Measurements from ENCODE around the gene ME2. TPM values are rescaled to one million over a fixed set of nuclear protein-coding genes. Genes with fewer than 3 reads are reported as not detected.
"Not testable (repeated sequence)": the region's sequence is repeated elsewhere in the genome, so short reads cannot be mapped to it uniquely, and the experiment has no call there.

ME2 gene
- total RNA-seq, 1 experiment from 2014 or later: 49.0 TPM

- Histone ChIP-seq H3K4me2 (ENCODE audit: low read length) (peak overlapping the region; percentile 85), H3K9me2 (ENCODE audit: insufficient read depth) (no peaks in the 10 kb centered on the region), H3K4me3 (replicated peaks in 1 of 2; ENCODE audit: low read depth in 1 of 2, low read length in 2 of 2) (peak overlapping the region; percentile 72 to 73), H4K20me1 (ENCODE audit: insufficient read depth) (no peaks in the 10 kb centered on the region), H2AFZ (ENCODE audit: low read depth, low read length, poor library complexity, severe bottlenecking) (no peak overlapping the region), H3K79me2 (ENCODE audit: insufficient read depth, low read length) (peaks cover 54% of the 10 kb centered on the region), H3K27ac (ENCODE audit: low read depth, low read length) (peak overlapping the region; percentile 81; the same call in 1 of the 2 replicates), H3K27me3 (ENCODE audit: insufficient read depth, low read length) (no peaks in the 10 kb centered on the region), H3K9ac (ENCODE audit: low read length) (peak overlapping the region; percentile 73), H3K36me3 (ENCODE audit: control insufficient read depth in 1 of 2, insufficient read depth in 2 of 2, low read length in 2 of 2) (no peaks in the 10 kb centered on the region), H3K9me3 (ENCODE audit: control insufficient read depth in 1 of 2, insufficient read depth in 1 of 2, low read depth in 1 of 2, low read length in 2 of 2) (no peaks in the 10 kb centered on the region), H3K4me1 (ENCODE audit: control insufficient read depth in 1 of 2, insufficient read depth in 2 of 2, low read length in 2 of 2) (peaks cover 10 to 24% of the 10 kb centered on the region in 2 experiments)
- POLR2A ChIA-PET: no interaction called here
- no peak for ATAC-seq
- TSS peak; percentile 59 for BruUV-seq (replicated peaks)
- no peak for DNase-seq (ENCODE audit: low read depth, low spot score)
- intact Hi-C loops (cut with micrococcal nuclease): no loop called here
- RAD21 ChIA-PET (ENCODE audit: low non-redundant PET in 1 of 2, low total read pairs in 2 of 2, uncharacterized antibody in 2 of 2, unreplicated experiment in 2 of 2): no interaction called here
- TF ChIP-seq FOSL1 (IDR thresholded peaks at IDR 0.05; ENCODE audit: low read depth) (no peak), POLR2AphosphoS5 (IDR thresholded peaks at IDR 0.05; ENCODE audit: low read depth, low read length) (no peak), YY1 (IDR thresholded peaks at IDR 0.05; ENCODE audit: extremely low read depth, insufficient replicate concordance, low read depth, low read length) (no peak), POLR2A (IDR thresholded peaks at IDR 0.05; ENCODE audit: borderline replicate concordance, extremely low read depth, insufficient read depth, insufficient read length) (no peak), ZBTB33 (IDR thresholded peaks at IDR 0.05; ENCODE audit: extremely low read depth, insufficient replicate concordance, low read length) (no peak), EZH2phosphoT487 (IDR thresholded peaks at IDR 0.05; ENCODE audit: borderline replicate concordance) (no peak), ZNF274 (IDR thresholded peaks at IDR 0.05; ENCODE audit: low read depth, low read length) (no peak)
- CTCF ChIA-PET: no interaction called here
Measured at GRCh38 chr18:50880119-50880465, 1.2 kb downstream of the ME2 start.

GRCh38 chr18:50880944-50881343, 2.0 kb downstream of the ME2 start:
- ATAC-seq; POLR2A ChIA-PET; H4K20me1 ChIP-seq (ENCODE audit: insufficient read depth); H3K9ac ChIP-seq (ENCODE audit: low read length); CTCF ChIA-PET; H3K36me3 ChIP-seq (ENCODE audit: control insufficient read depth in 1 of 2, insufficient read depth in 2 of 2, low read length in 2 of 2); H3K9me3 ChIP-seq (ENCODE audit: control insufficient read depth in 1 of 2, insufficient read depth in 1 of 2, low read depth in 1 of 2, low read length in 2 of 2); DNase-seq (ENCODE audit: low read depth, low spot score); H3K27me3 ChIP-seq (ENCODE audit: insufficient read depth, low read length); H3K4me3 ChIP-seq (replicated peaks in 1 of 2; ENCODE audit: low read depth in 1 of 2, low read length in 2 of 2); BruUV-seq (replicated peaks); H2AFZ ChIP-seq (ENCODE audit: low read depth, low read length, poor library complexity, severe bottlenecking); H3K9me2 ChIP-seq (ENCODE audit: insufficient read depth); RAD21 ChIA-PET (ENCODE audit: low non-redundant PET in 1 of 2, low total read pairs in 2 of 2, uncharacterized antibody in 2 of 2, unreplicated experiment in 2 of 2); intact Hi-C loops (cut with micrococcal nuclease); H3K27ac ChIP-seq (ENCODE audit: low read depth, low read length): not testable (repeated sequence)
- peaks cover 62% of the 10 kb centered on the region for H3K79me2 ChIP-seq (ENCODE audit: insufficient read depth, low read length)
- H3K4me2 ChIP-seq (ENCODE audit: low read length): peak overlapping the region; percentile 85; the same call in 1 of the 2 replicates
- H3K4me1 ChIP-seq (ENCODE audit: control insufficient read depth in 1 of 2, insufficient read depth in 2 of 2, low read length in 2 of 2): peaks cover 10 to 24% of the 10 kb centered on the region in 2 experiments

Measured in HCT116 (cell line).